SK-N-SH (cell line): Measurements from ENCODE around the gene APBB2.

Source experiments
- FOXM1 ChIP-seq: IDR thresholded peaks from 2 replicates; pipeline ENCODE4 v1.4.0; 2012; ENCODE audit warnings: low read depth, mild to moderate bottlenecking
- JUND ChIP-seq: IDR thresholded peaks from 2 replicates; pipeline ENCODE4 v1.4.0; 2012
- RAD21 ChIP-seq: IDR thresholded peaks from 2 replicates; pipeline ENCODE4 v1.6.1; 2012; ENCODE audit warnings: mild to moderate bottlenecking, low read length
- RFX5 ChIP-seq: IDR thresholded peaks from 2 replicates; pipeline ENCODE4 v1.6.1; 2012; ENCODE audit warnings: mild to moderate bottlenecking, improper control_type of control experiment, low read length
- TCF12 ChIP-seq: IDR thresholded peaks from 2 replicates; pipeline ENCODE4 v1.4.0; 2012
- TF ChIP-seq, protein P1 (sequence below): fragments of 200-600 bp; sonication (generic); IDR thresholded peaks from 2 replicates; pipeline ENCODE4 v1.6.1; 2017; ENCODE audit warnings: antibody characterized with exemption, mild to moderate bottlenecking, moderate library complexity
- TF ChIP-seq, protein P2 (sequence below): IDR thresholded peaks from 2 replicates; pipeline ENCODE4 v1.4.0; 2012; ENCODE audit warnings: low read depth

DNA sequence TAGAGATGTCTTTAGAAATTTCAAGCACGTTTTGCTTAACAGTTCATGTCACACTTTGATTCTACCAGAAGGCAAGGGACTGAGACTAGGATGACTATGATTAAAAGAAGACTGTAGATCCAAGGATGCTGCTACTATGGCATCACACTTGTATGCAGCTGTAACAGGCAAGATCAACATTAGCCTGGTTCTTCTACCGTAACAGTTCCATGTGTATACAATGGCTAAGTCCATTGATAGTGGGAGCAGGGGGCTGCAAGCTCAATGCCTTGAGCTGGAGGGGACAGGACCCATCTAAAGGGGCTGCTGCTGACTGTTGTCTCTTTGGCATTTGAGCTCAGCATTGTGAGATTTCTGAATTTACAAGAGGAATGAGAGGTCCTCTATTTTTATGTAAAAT is 212.0 kb downstream of the APBB2 start:
- TF ChIP-seq, protein P1, sequence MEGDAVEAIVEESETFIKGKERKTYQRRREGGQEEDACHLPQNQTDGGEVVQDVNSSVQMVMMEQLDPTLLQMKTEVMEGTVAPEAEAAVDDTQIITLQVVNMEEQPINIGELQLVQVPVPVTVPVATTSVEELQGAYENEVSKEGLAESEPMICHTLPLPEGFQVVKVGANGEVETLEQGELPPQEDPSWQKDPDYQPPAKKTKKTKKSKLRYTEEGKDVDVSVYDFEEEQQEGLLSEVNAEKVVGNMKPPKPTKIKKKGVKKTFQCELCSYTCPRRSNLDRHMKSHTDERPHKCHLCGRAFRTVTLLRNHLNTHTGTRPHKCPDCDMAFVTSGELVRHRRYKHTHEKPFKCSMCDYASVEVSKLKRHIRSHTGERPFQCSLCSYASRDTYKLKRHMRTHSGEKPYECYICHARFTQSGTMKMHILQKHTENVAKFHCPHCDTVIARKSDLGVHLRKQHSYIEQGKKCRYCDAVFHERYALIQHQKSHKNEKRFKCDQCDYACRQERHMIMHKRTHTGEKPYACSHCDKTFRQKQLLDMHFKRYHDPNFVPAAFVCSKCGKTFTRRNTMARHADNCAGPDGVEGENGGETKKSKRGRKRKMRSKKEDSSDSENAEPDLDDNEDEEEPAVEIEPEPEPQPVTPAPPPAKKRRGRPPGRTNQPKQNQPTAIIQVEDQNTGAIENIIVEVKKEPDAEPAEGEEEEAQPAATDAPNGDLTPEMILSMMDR, result no peak
- no peak for TF ChIP-seq JUND
- TF ChIP-seq, protein P2, sequence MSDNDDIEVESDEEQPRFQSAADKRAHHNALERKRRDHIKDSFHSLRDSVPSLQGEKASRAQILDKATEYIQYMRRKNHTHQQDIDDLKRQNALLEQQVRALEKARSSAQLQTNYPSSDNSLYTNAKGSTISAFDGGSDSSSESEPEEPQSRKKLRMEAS, result no peak
- no peak for TF ChIP-seq RFX5
- TF ChIP-seq FOXM1, result no peak
- TF ChIP-seq TCF12, result no peak
- TF ChIP-seq RAD21, result no peak
